Right forelimb (tissue), 1 donor: Measurements from ENCODE around the gene CCN5.
"Not testable (repeated sequence)": the region's sequence is repeated elsewhere in the genome, so short reads cannot be mapped to it uniquely, and the experiment has no call there.

Experiments
- DNase-seq: peaks from one replicate; pipeline ENCODE4 v3.0.0-alpha.2; 2018

CCN5 gene

GRCh38 chr20:44695295-44695673 lies 19.9 kb upstream of the CCN5 start:
- no peak for DNase-seq

- DNase-seq, result no peak
Measured at GRCh38 chr20:44695674-44696300, 19.4 kb upstream of the CCN5 start.

- DNase-seq, result no peak
Measured at GRCh38 chr20:44696315-44696714, 18.9 kb upstream of the CCN5 start.

DNA sequence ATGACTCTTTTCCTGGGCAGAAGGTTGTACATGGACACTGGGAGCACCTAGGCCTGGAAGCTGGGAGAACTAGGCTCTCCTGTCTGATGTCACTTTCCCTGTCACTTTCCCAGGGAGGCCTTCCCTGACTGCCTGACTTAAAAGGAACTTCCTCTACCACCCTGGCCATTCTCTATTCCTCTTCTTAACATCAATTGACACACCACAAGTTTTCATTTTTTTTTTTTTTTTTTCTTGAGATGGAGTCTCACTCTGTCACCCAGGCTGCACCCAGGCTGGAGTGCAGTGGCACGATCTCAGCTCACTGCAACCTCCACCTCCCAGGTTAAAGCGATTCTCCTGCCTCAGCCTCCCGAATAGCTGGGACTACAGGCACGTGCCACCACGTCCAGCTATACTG lies 18.1 kb upstream of the CCN5 start:
- DNase-seq, result not testable (repeated sequence)

DNA sequence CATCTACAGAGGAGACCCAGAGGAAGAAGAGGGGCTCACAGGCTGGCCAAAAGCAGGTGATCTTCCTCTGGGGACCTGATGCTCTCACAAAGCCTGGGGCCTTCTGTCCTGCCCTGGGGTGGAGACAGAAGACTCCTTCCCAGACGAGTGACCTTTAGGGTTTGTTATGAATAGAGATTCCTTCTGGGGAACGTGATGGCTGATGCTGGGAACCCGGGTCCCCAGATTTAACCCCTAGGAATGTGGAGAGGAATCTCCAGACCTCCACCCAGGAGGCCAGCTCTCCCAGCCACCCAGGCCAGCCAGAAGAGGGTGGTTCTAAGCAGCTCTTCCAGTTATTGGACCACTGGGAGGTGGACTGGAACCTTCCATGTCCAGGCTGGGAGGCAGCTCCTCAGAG lies 16.8 kb upstream of the CCN5 start:
- DNase-seq, result no peak

DNA sequence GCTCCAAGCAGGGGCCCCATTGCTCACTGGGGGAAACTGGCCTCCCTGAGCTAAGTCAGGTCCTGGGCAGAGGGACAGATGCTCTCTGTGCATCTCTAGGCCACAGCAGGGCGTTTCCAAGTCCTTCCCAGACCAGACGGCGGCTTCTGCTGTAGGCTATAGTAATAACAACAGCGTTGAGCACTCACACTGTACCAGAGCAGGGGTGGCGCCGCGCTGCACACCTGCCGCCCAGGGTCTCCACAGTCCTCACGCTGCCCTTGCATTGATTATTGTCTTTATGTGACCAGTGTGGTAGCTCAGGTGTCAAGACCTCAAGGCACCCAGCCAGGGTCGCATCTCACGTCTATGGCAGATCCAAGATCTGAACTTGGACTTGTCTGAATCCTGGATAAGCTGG lies 14.9 kb upstream of the CCN5 start:
- DNase-seq, result no peak

DNA sequence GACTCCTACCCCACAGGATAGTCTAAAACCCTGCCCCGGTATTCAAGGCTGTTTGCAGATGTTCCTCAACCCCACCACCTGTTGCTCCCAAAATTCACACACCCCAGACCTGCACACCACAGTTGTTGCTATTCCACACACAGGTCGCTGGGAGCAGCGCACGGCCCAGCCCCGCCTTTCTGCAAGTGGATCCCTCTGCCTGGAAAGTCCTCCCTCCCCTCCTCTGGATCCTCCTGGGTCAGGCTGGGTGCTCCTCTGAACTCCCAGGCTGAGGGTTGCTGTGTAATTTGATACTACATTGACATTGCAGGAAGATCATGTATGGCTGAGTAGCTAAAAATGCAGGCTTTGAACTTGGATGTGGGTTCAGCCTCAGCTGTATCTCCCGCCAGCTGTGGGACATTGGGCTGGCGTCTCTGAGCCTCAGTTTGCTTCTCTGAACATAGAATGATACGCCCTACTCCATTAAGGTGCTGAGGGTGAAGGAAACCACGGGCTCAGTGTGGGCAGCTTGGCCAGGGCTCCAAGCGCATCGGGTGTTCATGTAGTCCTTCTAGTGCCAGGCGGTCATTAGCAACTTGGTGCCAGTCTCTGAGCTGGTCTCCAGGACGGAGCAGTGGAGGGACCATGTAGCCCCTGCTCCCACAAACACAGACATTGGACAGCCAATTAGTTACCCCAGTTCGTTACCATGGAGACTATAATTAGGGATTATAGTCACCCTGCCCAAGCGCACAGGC lies 13.9 kb upstream of the CCN5 start:
- DNase-seq, result no peak

DNA sequence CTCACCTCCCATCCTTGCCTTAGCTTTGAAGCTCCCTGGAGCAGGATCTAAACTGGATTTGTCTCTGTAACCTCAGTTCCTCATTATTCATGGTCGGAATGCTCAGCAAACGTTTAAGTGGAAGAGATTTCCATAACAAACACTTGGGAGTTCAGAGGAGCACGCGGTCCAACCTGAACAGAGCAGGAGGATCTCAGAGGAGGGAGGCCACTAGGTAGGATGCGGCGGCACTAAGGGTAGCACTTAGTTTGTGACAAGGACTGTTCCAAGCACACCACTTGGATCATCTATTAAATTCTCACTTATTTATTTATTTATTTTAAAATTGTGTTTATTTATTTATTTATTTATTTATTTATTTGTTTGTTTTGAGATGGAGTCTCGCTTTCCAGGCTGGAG lies 13.3 kb upstream of the CCN5 start:
- DNase-seq, result no peak

DNA sequence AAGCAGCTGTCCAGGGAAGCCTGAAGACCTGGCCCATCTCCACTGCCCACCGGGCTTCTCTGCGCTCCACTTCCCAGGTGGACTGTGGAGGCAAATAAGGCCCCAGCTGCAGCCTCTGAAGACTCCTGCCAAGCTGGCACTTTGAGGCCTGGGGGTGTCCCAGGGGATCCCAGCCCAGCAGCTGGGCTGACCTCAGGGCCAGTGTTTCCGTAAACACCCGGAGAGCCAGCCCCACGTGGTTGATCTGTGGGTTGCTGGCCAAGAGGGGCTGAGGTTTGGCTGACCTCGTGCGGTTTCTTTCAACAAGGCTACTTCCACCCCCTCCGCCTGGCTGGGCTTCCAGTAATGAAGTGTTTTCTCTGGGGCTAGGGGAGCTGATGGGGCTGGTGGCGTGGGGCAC lies 12.4 kb upstream of the CCN5 start:
- peak; percentile 83 for DNase-seq

DNA sequence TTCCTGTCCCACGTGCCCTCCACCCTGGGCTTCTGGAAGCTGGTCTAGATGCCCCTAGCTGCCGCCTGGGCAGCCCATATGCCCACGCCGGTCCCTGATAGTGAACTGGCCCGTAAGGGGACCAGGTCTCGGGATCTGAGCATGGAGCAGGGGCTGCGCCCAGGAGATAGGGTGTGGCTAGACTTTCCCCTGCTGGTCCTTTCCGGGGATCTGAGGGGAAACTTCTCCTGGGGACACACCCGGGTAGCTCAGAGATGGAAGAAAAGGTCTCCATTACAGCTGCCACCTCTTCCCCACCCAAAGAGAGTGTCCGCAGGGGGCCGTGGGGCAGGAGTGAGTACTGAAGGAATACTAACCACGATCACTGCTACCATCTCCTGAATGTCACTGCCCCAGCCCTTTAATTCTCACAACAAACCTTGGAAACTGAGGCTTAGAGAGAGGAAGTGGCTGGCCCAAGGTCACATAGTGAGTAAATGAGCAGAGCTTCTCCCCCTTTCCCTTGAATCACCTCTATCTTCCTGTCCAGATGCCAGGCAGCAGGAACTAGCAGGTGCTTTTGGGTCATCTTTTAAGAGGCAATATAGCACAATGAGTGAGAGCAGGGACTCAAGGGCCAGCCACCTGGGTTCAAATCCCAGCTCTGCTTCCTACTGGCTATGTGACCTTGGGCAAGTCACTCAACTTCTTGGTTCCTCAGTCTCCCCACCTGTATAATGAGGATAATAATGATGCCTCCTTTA lies 11.8 kb upstream of the CCN5 start:
- DNase-seq, result no peak

DNA sequence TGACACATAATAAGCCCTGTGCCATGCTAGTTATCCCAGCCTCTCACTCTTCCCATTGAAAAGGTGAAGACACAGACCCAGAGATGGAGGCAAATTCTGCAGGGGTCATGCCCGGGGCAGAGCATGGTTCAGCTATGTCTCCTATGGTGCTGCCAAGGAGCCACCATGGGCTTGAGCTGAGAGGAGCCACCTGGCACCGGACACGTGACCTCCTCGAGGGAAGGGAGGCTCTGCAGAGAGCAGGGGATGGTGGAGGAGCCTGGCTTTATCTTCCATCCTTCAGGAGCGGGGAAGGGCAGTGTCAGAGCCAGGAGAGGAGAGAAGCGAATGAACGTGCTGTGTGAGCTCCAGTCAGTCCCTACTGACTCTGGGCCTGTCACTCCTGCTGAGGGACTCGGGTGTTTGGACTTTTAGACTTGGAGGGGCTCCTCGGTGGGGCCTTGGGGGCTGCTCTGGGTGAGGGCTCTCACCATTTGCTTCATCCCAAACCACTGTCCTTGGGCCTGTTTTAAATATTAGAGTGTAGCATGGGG lies 11.1 kb upstream of the CCN5 start:
- DNase-seq, result no peak

- DNase-seq, result no peak
Measured at GRCh38 chr20:44704551-44704971, 10.6 kb upstream of the CCN5 start.

- no peak for DNase-seq
Measured at GRCh38 chr20:44705364-44706094, 9.6 kb upstream of the CCN5 start.

DNA sequence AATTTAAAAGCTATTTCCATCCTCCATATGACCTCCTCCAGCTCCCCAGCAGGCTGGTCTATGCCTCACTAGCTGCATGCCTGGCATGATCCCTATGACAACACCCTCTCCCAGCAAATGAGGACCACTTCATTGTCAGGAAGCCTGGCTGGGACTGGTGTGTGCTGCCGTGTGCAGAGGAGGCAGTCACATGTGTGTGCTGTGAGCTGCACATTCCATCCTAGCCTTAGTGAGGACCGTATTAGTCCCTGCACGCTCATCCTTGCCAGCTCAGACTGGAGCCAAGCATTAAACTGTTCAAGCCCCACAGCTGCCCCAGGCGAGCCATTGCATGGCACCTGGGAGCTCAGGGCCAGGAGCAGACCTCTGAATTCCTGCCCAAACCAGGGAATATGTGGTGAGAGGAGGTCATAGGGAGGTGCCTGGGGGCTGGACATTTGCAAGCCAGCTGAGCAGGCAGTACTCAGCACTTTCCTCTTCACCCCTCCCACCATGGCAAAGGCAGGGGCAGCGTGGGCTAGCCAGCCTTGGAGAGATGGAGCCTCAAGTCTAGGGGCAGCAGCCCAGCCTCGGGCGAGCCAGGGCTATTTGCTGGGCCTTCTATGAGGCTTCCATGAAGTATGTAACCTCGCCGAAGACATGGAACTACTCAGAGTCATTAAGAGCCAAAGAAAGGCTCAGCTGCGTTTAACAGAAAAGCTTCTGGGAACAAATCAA lies 8.7 kb upstream of the CCN5 start:
- DNase-seq, result no peak

DNA sequence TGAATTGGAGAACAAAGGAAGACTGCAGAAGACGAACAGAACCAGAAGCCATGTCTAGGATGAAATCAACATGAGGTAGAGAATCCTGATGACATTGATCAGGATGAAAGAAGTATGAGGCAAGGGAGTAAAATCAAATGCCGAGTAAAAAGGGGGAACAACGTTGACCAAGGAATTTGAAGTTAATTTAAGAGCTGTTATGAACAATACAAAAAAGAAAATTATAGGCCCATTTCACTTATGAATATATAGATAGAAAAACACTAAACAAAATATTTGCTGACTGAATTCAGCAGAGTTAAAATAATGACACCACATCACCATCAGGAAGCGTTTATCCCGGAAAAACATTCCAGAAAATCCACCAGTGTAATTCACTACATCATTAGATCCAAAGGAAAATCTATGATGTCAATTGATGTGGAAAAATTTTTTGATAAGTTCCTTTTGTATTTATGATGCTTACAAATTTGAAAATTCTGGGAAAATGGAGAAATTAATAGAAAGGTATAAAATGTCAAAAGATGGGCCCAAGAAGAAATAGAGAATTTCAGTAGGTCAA lies 8.1 kb upstream of the CCN5 start:
- DNase-seq, result no peak

- no peak for DNase-seq
Measured at GRCh38 chr20:44709380-44709779, 5.8 kb upstream of the CCN5 start.

DNA sequence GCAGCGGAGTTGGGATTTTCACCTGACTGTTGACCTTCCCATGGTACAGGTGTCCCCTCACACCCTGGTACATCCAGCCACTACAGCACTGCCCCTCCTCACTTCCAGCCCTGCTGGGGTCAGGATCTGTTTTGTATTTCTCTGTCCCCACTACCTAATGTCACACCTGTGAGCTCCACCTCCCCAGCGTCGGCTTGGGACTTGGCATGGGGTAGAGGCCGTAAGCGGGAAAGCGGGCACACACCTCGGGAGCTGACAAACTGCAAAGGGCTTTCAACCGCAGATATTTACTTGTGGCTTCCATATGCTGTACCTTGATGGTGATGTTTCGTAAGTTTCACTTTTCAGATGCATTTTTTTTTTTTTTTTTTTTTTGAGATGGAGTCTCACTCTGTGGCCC lies 5.4 kb upstream of the CCN5 start:
- no peak for DNase-seq

GRCh38 chr20:44711237-44711636 lies 3.9 kb upstream of the CCN5 start:
- DNase-seq, result no peak

DNA sequence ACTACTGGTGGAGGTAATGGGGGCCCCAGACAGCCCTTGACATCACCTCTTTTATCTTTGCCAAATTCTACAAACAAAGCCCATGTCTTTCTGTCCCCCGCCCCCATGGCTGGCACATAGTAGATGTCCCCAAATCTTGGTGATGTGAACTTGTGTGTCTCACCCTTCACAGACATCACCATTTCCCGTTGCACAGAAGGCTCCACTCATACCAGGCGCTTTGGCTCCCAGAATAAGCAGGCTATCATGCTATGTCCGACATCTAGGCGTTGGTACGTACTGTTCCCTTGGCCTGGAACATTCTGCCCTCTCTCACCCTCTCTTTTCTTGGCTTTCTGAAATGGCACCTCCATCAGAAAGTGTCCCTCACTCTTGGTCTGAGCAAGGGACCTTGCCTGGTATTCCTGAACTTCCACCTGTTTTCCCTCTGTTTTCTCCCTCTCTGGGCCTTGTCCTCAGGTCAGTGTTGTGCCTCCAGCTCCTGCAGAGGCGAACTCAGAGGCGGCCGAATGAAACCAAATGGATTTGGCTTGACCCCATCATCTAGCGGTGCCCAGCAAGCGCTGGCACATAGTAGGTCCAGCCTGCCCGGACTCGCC lies 968 bp upstream of the CCN5 start:
- no peak for DNase-seq

DNA sequence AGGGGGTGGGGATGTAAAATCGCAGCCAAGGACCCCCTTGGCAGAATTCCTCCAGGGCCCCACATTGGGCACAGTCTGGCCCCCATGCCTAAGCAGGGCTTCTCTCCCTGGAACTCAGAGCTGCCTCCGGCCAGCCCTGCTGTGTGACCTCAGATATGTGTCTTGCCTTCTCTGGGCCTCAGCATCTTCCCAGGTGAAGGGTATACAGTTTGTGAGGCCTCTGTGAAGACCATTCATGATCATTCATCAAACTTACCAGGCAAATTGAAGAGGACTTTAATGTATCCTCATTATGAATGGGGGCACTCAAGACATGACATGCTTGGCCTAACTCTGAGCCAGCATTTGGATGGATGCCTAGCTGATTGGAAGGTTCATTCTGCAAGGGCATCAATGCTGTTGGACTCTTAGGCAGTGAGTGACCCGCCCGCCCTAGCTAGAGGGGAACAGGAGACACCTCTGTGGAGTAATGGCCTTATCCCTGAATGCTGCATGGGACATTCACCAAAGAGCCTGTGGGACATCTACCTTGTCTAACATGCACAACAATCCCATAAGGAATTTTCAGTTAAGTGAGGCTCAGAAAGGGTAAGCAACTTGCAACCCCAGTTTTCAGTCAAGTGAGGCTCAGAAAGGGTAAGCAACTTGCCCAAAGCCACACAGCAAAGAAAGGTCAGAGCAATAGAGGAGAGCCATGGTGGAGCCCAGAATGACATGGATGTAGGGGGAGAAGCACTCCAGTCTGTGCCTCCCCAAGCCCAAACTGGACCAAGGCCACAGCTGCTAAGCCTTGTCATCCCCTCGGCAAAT lies 535 bp downstream of the CCN5 start:
- no peak for DNase-seq
